H9 (cell line): ENCODE data around the gene PGAM1. TPM values are rescaled to one million over a fixed set of nuclear protein-coding genes. Genes with fewer than 3 reads are reported as not detected.

Experiments
- DNase-seq: peaks from one replicate; pipeline ENCODE4 v3.0.0-alpha.2; 2017
- H2AFZ ChIP-seq: one replicate; pipeline ENCODE4 v1.6.1; 2013; ENCODE audit warnings: mild to moderate bottlenecking, low read length, control low read depth, moderate library complexity
- H2AK5ac ChIP-seq: 2 replicates; pipeline ENCODE4 v1.6.1; 2013; ENCODE audit warnings: low read length, control low read depth, mixed read lengths; ENCODE audit not compliant: insufficient read length
- H2BK120ac ChIP-seq: one replicate; pipeline ENCODE4 v1.6.1; 2013; ENCODE audit warnings: low read depth, mild to moderate bottlenecking, low read length, control low read depth, inconsistent platforms; ENCODE audit not compliant: poor library complexity, severe bottlenecking
- H2BK12ac ChIP-seq: 2 replicates; pipeline ENCODE4 v1.6.1; 2013; ENCODE audit warnings: low read length, control low read depth, mixed read lengths, low read depth; ENCODE audit not compliant: insufficient read length
- H2BK15ac ChIP-seq: 2 replicates; pipeline ENCODE4 v1.6.1; 2013; ENCODE audit warnings: low read depth, low read length, control low read depth
- H2BK20ac ChIP-seq: one replicate; pipeline ENCODE4 v1.6.1; 2013; ENCODE audit warnings: low read depth, mild to moderate bottlenecking, low read length, control low read depth, inconsistent platforms; ENCODE audit not compliant: poor library complexity, severe bottlenecking
- H2BK5ac ChIP-seq: 2 replicates; pipeline ENCODE4 v1.6.1; 2013; ENCODE audit warnings: low read length, control low read depth, mixed read lengths; ENCODE audit not compliant: insufficient read length
- H3K14ac ChIP-seq: 2 replicates; pipeline ENCODE4 v1.6.1; 2013; ENCODE audit warnings: low read length, control low read depth; ENCODE audit not compliant: insufficient read depth
- H3K18ac ChIP-seq: 2 replicates; pipeline ENCODE4 v1.6.1; 2013; ENCODE audit warnings: low read depth, mild to moderate bottlenecking, mixed read lengths, low read length, control low read depth; ENCODE audit not compliant: insufficient read length
- H3K23ac ChIP-seq: 2 replicates; pipeline ENCODE4 v1.6.1; 2013; ENCODE audit warnings: low read length, control low read depth, mixed read lengths, low read depth; ENCODE audit not compliant: insufficient read length
- H3K23me2 ChIP-seq: 2 replicates; pipeline ENCODE4 v1.6.1; 2013; ENCODE audit warnings: low read depth, mild to moderate bottlenecking, mixed read lengths, low read length, control low read depth; ENCODE audit not compliant: insufficient read length, poor library complexity, severe bottlenecking
- H3K27ac ChIP-seq: 2 replicates; pipeline ENCODE4 v1.5.1; 2013; ENCODE audit warnings: low read length, control low read depth, mixed read lengths, low read depth; ENCODE audit not compliant: insufficient read length
- H3K27me3 ChIP-seq: 2 replicates; pipeline ENCODE4 v1.6.1; 2013; ENCODE audit warnings: low read length, control low read depth, inconsistent platforms; ENCODE audit not compliant: insufficient read depth
- H3K4ac ChIP-seq: 2 replicates; pipeline ENCODE4 v1.6.1; 2013; ENCODE audit warnings: low read depth, mild to moderate bottlenecking, control low read depth, inconsistent platforms, low read length, moderate library complexity
- H3K4me1 ChIP-seq: 2 replicates; pipeline ENCODE4 v1.6.1; 2013; ENCODE audit warnings: low read length, control low read depth, inconsistent platforms; ENCODE audit not compliant: insufficient read depth
- H3K4me2 ChIP-seq: 2 replicates; pipeline ENCODE4 v1.6.1; 2013; ENCODE audit warnings: low read length, control low read depth, mixed read lengths; ENCODE audit not compliant: insufficient read length, insufficient read depth
- H3K56ac ChIP-seq: 2 replicates; pipeline ENCODE4 v1.6.1; 2013; ENCODE audit warnings: low read depth, mild to moderate bottlenecking, mixed read lengths, low read length, control low read depth; ENCODE audit not compliant: insufficient read length
- H3K79me1 ChIP-seq: 2 replicates; pipeline ENCODE4 v1.6.1; 2013; ENCODE audit warnings: low read depth, mild to moderate bottlenecking, moderate library complexity, low read length, control low read depth, inconsistent platforms; ENCODE audit not compliant: insufficient read depth, poor library complexity, severe bottlenecking
- H3K79me2 ChIP-seq: 2 replicates; pipeline ENCODE4 v1.6.1; 2013; ENCODE audit warnings: low read length, control low read depth, inconsistent platforms; ENCODE audit not compliant: insufficient read depth
- H3K9ac ChIP-seq: 2 replicates; pipeline ENCODE4 v1.6.1; 2013; ENCODE audit warnings: low read length, control low read depth, mixed read lengths; ENCODE audit not compliant: insufficient read length; ENCODE audit errors: extremely low read depth
- H3K9me3 ChIP-seq: one replicate; pipeline ENCODE4 v1.6.1; 2013; ENCODE audit warnings: low read depth, low read length, inconsistent platforms; ENCODE audit not compliant: control insufficient read depth
- H3T11ph ChIP-seq: one replicate; pipeline ENCODE4 v1.6.1; 2013; ENCODE audit warnings: mild to moderate bottlenecking, low read length, control low read depth, inconsistent platforms
- H4K20me1 ChIP-seq: one replicate; pipeline ENCODE4 v1.6.1; 2013; ENCODE audit not compliant: control insufficient read depth, insufficient read length, insufficient read depth
- H4K5ac ChIP-seq: 2 replicates; pipeline ENCODE4 v1.6.1; 2013; ENCODE audit warnings: low read depth, mild to moderate bottlenecking, mixed read lengths, low read length, control low read depth; ENCODE audit not compliant: insufficient read length
- H4K8ac ChIP-seq: replicated peaks from 2 replicates; pipeline ENCODE4 v1.6.1; 2013; ENCODE audit warnings: low read length, control low read depth, mixed read lengths, low read depth; ENCODE audit not compliant: insufficient read length
- H4K91ac ChIP-seq: 2 replicates; pipeline ENCODE4 v1.6.1; 2013; ENCODE audit warnings: low read depth, mild to moderate bottlenecking, moderate library complexity, mixed read lengths, low read length, control low read depth; ENCODE audit not compliant: insufficient read length
- H3K27ac Mint-ChIP-seq, 3 experiments: 2 replicates in 2 of 3; 3 replicates in 1 of 3; pipeline ENCODE4 v1.8.0; 2020 to 2021; ENCODE audit warnings: mixed read lengths in 3 of 3, mild to moderate bottlenecking in 1 of 3, moderate library complexity in 1 of 3
- H3K27me3 Mint-ChIP-seq: 2 replicates; pipeline ENCODE4 v1.8.0; 2021; ENCODE audit warnings: low read depth, mild to moderate bottlenecking, moderate library complexity, mixed read lengths
- H3K36me3 Mint-ChIP-seq, 3 experiments: 2 replicates in 2 of 3; 3 replicates in 1 of 3; pipeline ENCODE4 v1.8.0; 2020 to 2021; ENCODE audit warnings: low read depth in 3 of 3, mixed read lengths in 3 of 3; ENCODE audit not compliant: insufficient read depth in 1 of 3
- H3K4me1 Mint-ChIP-seq, 2 experiments: 2 replicates each; pipeline ENCODE4 v1.8.0; 2020; ENCODE audit warnings: mixed read lengths in 2 of 2
- H3K4me3 Mint-ChIP-seq, 2 experiments: 2 replicates in 1 of 2; 3 replicates in 1 of 2; pipeline ENCODE4 v1.8.0; 2020 to 2021; ENCODE audit warnings: mild to moderate bottlenecking in 2 of 2, mixed read lengths in 2 of 2, moderate library complexity in 1 of 2
- H3K9me3 Mint-ChIP-seq, 2 experiments: 2 replicates in 1 of 2; 3 replicates in 1 of 2; pipeline ENCODE4 v1.8.0; 2020; ENCODE audit warnings: mild to moderate bottlenecking in 2 of 2, mixed read lengths in 2 of 2, moderate library complexity in 1 of 2
- CTCF ChIP-seq: fragments of 200-600 bp; sonication (generic); conservative IDR thresholded peaks from 3 replicates; pipeline ENCODE4 v1.8.0; 2021; ENCODE audit warnings: antibody characterized with exemption, mild to moderate bottlenecking
- WGBS: extraction: QIAGEN DNeasy Blood & Tissue Kit; methylation state at CpG from one replicate; pipeline ENCODE4 v1.1.7; 2013; ENCODE audit warnings: missing lambda C conversion rate, low lambda C conversion rate, mixed read lengths; ENCODE audit not compliant: insufficient read length; ENCODE audit errors: extremely low coverage; 5-methylcytosine and 5-hydroxymethylcytosine counted together
- total RNA-seq: library from RNA; stranded (reverse); gene quantifications from 2 replicates; pipeline ENCODE4 v1.2.1, GENCODE V29; 2021

The PGAM1 gene
- total RNA-seq, 1 experiment from 2014 or later, result 932 TPM

DNA sequence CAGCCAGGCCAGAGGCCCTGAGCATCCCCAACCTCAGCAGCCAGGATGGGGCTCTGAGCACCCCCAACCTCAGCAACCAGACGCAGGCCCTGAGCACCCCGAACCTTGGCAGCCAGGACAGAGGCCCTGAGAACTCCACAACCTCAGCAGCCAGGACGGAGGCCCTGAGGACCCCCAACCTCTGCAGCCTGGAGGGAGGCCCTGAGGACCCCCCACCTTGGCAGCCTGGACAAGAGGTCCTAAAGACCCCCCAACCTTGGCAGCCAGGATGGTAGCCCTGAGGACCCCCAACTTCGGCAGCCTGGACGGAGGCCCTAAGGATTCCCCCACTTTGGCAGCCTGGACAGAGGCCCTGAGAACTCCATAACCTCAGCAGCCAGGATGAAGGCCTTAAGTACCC lies 41.8 kb upstream of the PGAM1 start:
- Histone ChIP-seq H3K18ac (no peak overlapping the region), H2AK5ac (no peak overlapping the region), H2BK5ac (no peak overlapping the region), H3K4me1 (no peaks in the 10 kb centered on the region), H3K9ac (no peak overlapping the region), H3K23me2 (no peaks in the 10 kb centered on the region), H3K56ac (no peak overlapping the region), H3K4me2 (no peak overlapping the region), H3K4ac (no peak overlapping the region), H3K27me3 (no peaks in the 10 kb centered on the region), H3K9me3 (no peaks in the 10 kb centered on the region), H3K79me2 (no peaks in the 10 kb centered on the region), H4K5ac (no peak overlapping the region), H4K91ac (no peak overlapping the region), H2BK12ac (no peak overlapping the region), H4K8ac (no peak overlapping the region), H2BK120ac (no peak overlapping the region), H3T11ph (no peak overlapping the region), H4K20me1 (no peaks in the 10 kb centered on the region), H3K27ac (no peak overlapping the region), H2AFZ (no peak overlapping the region), H2BK20ac (no peak overlapping the region), H3K79me1 (no peaks in the 10 kb centered on the region), H3K14ac (no peak overlapping the region), H3K23ac (no peak overlapping the region), H2BK15ac (no peak overlapping the region)
- Mint-ChIP-seq H3K36me3 (peaks cover 33 to 81% (median 47%) of the 10 kb centered on the region in 3 experiments; a peak in 6 of 7 replicates), H3K4me3 (no peak overlapping the region), H3K4me1 (no peaks in the 10 kb centered on the region), H3K9me3 (no peaks in the 10 kb centered on the region), H3K27me3 (no peaks in the 10 kb centered on the region), H3K27ac (no peak overlapping the region)
- no CpG with 5 or more reads among the region's 5 CpGs for WGBS
- DNase-seq, result no peak
- no peak for TF ChIP-seq CTCF
